Mesothelial cell of epicardium (in vitro differentiated cells): Measurements from ENCODE around the gene ZNRD2. TPM values are rescaled to one million over a fixed set of nuclear protein-coding genes. Genes with fewer than 3 reads are reported as not detected.
A peak's percentile ranks its signal among the peaks of the same experiment; 100 is the strongest.
"Not testable (repeated sequence)": the region's sequence is repeated elsewhere in the genome, so short reads cannot be mapped to it uniquely, and the experiment has no call there.

ENCODE experiments used
- DNase-seq, 2 experiments: peaks; one replicate each; pipeline ENCODE4 v3.0.0; 2021; ENCODE audit warnings: low spot score in 2 of 2; ENCODE audit not compliant: unreplicated experiment in 2 of 2
- H3K27ac Mint-ChIP-seq: 2 replicates; pipeline ENCODE4 v1.8.0; 2021; ENCODE audit warnings: mixed read lengths
- H3K27me3 Mint-ChIP-seq: 2 replicates; pipeline ENCODE4 v1.8.0; 2021; ENCODE audit warnings: low read depth, mixed read lengths
- H3K36me3 Mint-ChIP-seq: 2 replicates; pipeline ENCODE4 v1.8.0; 2021; ENCODE audit warnings: mixed read lengths
- H3K4me1 Mint-ChIP-seq: 2 replicates; pipeline ENCODE4 v1.8.0; 2021; ENCODE audit warnings: mixed read lengths
- H3K4me3 Mint-ChIP-seq: 2 replicates; pipeline ENCODE4 v1.8.0; 2021; ENCODE audit warnings: mild to moderate bottlenecking, moderate library complexity, mixed read lengths
- H3K9me3 Mint-ChIP-seq: 2 replicates; pipeline ENCODE4 v1.8.0; 2021; ENCODE audit warnings: mixed read lengths
- CTCF ChIP-seq: fragments of 200-600 bp; sonication (generic); IDR thresholded peaks from one replicate; pipeline ENCODE4 v1.5.0; 2021; ENCODE audit warnings: antibody characterized with exemption; ENCODE audit not compliant: unreplicated experiment
- total RNA-seq: library from RNA; stranded (reverse); gene quantifications from 3 replicates; pipeline ENCODE4 v1.2.1, GENCODE V29; 2021

ZNRD2 gene
- total RNA-seq = 23.1 to 27.8 TPM (median 27.4 TPM) in 3 replicates

- peak within 1 kb of the TSS; percentile 100 for H3K27ac Mint-ChIP-seq
- H3K4me1 Mint-ChIP-seq = peaks cover 52% of the 10 kb centered on the region
- TF ChIP-seq CTCF = peak; percentile 51
- H3K4me3 Mint-ChIP-seq = peak within 1 kb of the TSS; percentile 99
- no peaks in the 10 kb centered on the region for H3K36me3 Mint-ChIP-seq
- DNase-seq = peak; percentile 95 to 96
- no peaks in the 10 kb centered on the region for H3K9me3 Mint-ChIP-seq
- peaks cover 5% of the 10 kb centered on the region for H3K27me3 Mint-ChIP-seq
Observed at GRCh38 chr11:65569973-65570918, at the start of gene ZNRD2. ZNRD2 (plus strand) TSS chr11:65570477; CDS start chr11:65570492, 15 bp downstream.

GRCh38 chr11:65521777-65522521 lies 48.3 kb upstream of the ZNRD2 start:
- H3K36me3 Mint-ChIP-seq, H3K27me3 Mint-ChIP-seq, H3K9me3 Mint-ChIP-seq, DNase-seq: not testable (repeated sequence)
- peak overlapping the region; percentile 80 for H3K27ac Mint-ChIP-seq
- peaks cover 33% of the 10 kb centered on the region for H3K4me1 Mint-ChIP-seq
- peak overlapping the region; percentile 32 for H3K4me3 Mint-ChIP-seq

- H3K36me3 Mint-ChIP-seq, H3K27me3 Mint-ChIP-seq, DNase-seq, H3K9me3 Mint-ChIP-seq: not testable (repeated sequence)
- Mint-ChIP-seq H3K4me1 (peaks cover 35% of the 10 kb centered on the region), H3K4me3 (peak overlapping the region; percentile 26), H3K27ac (peak overlapping the region; percentile 81)
Observed at GRCh38 chr11:65522718-65523630, 47.3 kb upstream of the ZNRD2 start.

- peak overlapping the region; percentile 26 for H3K4me3 Mint-ChIP-seq
- H3K9me3 Mint-ChIP-seq, H3K36me3 Mint-ChIP-seq, DNase-seq, H3K27me3 Mint-ChIP-seq: not testable (repeated sequence)
- peaks cover 35% of the 10 kb centered on the region for H3K4me1 Mint-ChIP-seq
- H3K27ac Mint-ChIP-seq = peak overlapping the region; percentile 92
Observed at GRCh38 chr11:65523631-65523968, 46.7 kb upstream of the ZNRD2 start.

- H3K27ac Mint-ChIP-seq = peak overlapping the region; percentile 92
- no peaks in the 10 kb centered on the region for H3K9me3 Mint-ChIP-seq
- DNase-seq = peak in 1 of 2 experiments; percentile 66
- no peak for TF ChIP-seq CTCF
- H3K36me3 Mint-ChIP-seq = peaks cover 11% of the 10 kb centered on the region
- peaks cover 35% of the 10 kb centered on the region for H3K4me1 Mint-ChIP-seq
- H3K4me3 Mint-ChIP-seq = peak overlapping the region; percentile 62
- no peaks in the 10 kb centered on the region for H3K27me3 Mint-ChIP-seq
Observed at GRCh38 chr11:65524014-65524740, 46.1 kb upstream of the ZNRD2 start.

- no peaks in the 10 kb centered on the region for H3K27me3 Mint-ChIP-seq
- peak within 1 kb of the TSS; percentile 74 for H3K4me3 Mint-ChIP-seq
- no peaks in the 10 kb centered on the region for H3K9me3 Mint-ChIP-seq
- H3K4me1 Mint-ChIP-seq = peaks cover 35% of the 10 kb centered on the region
- peaks cover 11% of the 10 kb centered on the region for H3K36me3 Mint-ChIP-seq
- peak; percentile 83 for DNase-seq
- no peak for TF ChIP-seq CTCF
- peak within 1 kb of the TSS; percentile 92 for H3K27ac Mint-ChIP-seq
Observed at GRCh38 chr11:65524741-65525545, 45.3 kb upstream of the ZNRD2 start, which contains the start of gene SCYL1. SCYL1 (plus strand) TSS chr11:65525083; CDS start chr11:65525154, 71 bp downstream.
